A549 (cell line): ENCODE results near the gene CLSTN1. TPM values are rescaled to one million over a fixed set of nuclear protein-coding genes. Genes with fewer than 3 reads are reported as not detected.
A peak's percentile ranks its signal among the peaks of the same experiment; 100 is the strongest.

Source experiments
- ATAC-seq, 2 experiments: fragments of 200-7000 bp in 1 of 2; fragments of >200 bp in 1 of 2; cut with Nextera tagmentation in 1 of 2; cut with Tn5 transposase in 1 of 2; 3 replicates each; pipeline versions ENCODE4 v1.8.0 to v1.9.1; 2018 to 2020; ENCODE audit warnings: mild to moderate bottlenecking in 1 of 2, moderate library complexity in 1 of 2
- CTCF ChIA-PET: fragments of 300-600 bp; sonication (Branson Sonifier 250); formaldehyde crosslinking; extraction: SDS; loops from one replicate; lab custom pipeline; 2021; ENCODE audit warnings: antibody characterized with exemption, inconsistent platforms; lab: Yijun Ruan, JAX
- POLR2A ChIA-PET: fragments of 350-600 bp; formaldehyde crosslinking; extraction: SDS; loops from one replicate; lab custom pipeline; 2021; ENCODE audit warnings: antibody characterized with exemption, inconsistent platforms; lab: Yijun Ruan, JAX
- DNase-seq, 2 experiments: peaks; one replicate each; pipeline versions ENCODE4 v3.0.0 to v3.0.0-alpha.2; 2011 to 2016; ENCODE audit warnings: low read depth in 1 of 2, low spot score in 1 of 2
- FAIRE-seq: peaks from 2 replicates; lab custom pipeline; 2011; peaks lifted over from hg19 to GRCh38; lab: Jason Lieb, UNC
- H3K27ac ChIP-seq, 2 experiments: fragments of >200 bp; sonication (Bioruptor Twin); formaldehyde crosslinking; 3 replicates each; pipeline ENCODE4 v1.5.1; 2016 to 2017
- H3K4me1 ChIP-seq: fragments of >200 bp; sonication (Bioruptor Twin); formaldehyde crosslinking; 3 replicates; pipeline ENCODE4 v1.6.1; 2016
- H3K4me2 ChIP-seq: fragments of >200 bp; sonication (Bioruptor Twin); formaldehyde crosslinking; 3 replicates; pipeline ENCODE4 v1.6.1; 2016
- H3K4me3 ChIP-seq: fragments of >200 bp; sonication (Bioruptor Twin); formaldehyde crosslinking; 3 replicates; pipeline ENCODE4 v1.5.1; 2016
- H3K9me3 ChIP-seq: fragments of >200 bp; sonication (Bioruptor Twin); formaldehyde crosslinking; 3 replicates; pipeline ENCODE4 v1.6.1; 2016
- BHLHE40 ChIP-seq: IDR thresholded peaks from 2 replicates; pipeline ENCODE4 v1.6.1; 2012; ENCODE audit warnings: low read depth, low read length, inconsistent platforms
- CBX2 ChIP-seq: fragments of 200-600 bp; sonication (generic); IDR thresholded peaks from 2 replicates; pipeline ENCODE4 v1.6.1; 2016; ENCODE audit warnings: low read depth, mild to moderate bottlenecking, borderline replicate concordance
- CBX8 ChIP-seq: fragments of 200-600 bp; sonication (generic); IDR thresholded peaks from 2 replicates; pipeline ENCODE4 v1.6.1; 2016
- CHD2 ChIP-seq: fragments of 150-350 bp; IDR thresholded peaks from 2 replicates; pipeline ENCODE4 v1.6.1; 2014; ENCODE audit warnings: low read length; ENCODE audit not compliant: partially characterized antibody
- EP300 ChIP-seq, 2 experiments: fragments of >200 bp; sonication (Bioruptor Twin); formaldehyde crosslinking; IDR thresholded peaks; 2 replicates in 1 of 2; 3 replicates in 1 of 2; pipeline ENCODE4 v1.6.1; 2016 to 2017
- GATA3 ChIP-seq: IDR thresholded peaks from 2 replicates; pipeline ENCODE4 v1.6.1; 2012; ENCODE audit warnings: borderline replicate concordance
- HEYL ChIP-seq: fragments of 250-450 bp; sonication (Bioruptor Pico); IDR thresholded peaks from 2 replicates; pipeline ENCODE4 v1.8.0; 2021; ENCODE audit warnings: mild to moderate bottlenecking, moderate library complexity
- HOXB5 ChIP-seq: fragments of 250-450 bp; sonication (Bioruptor Pico); IDR thresholded peaks from 2 replicates; pipeline ENCODE4 v1.5.0; 2020; ENCODE audit warnings: mild to moderate bottlenecking, moderate library complexity
- JUNB ChIP-seq: fragments of >200 bp; sonication (Bioruptor Twin); formaldehyde crosslinking; IDR thresholded peaks from 2 replicates; pipeline ENCODE4 v1.6.1; 2016
- KDM5A ChIP-seq: fragments of 200-600 bp; sonication (generic); IDR thresholded peaks from 2 replicates; pipeline ENCODE4 v1.6.1; 2016; ENCODE audit warnings: antibody characterized with exemption, mild to moderate bottlenecking
- MAZ ChIP-seq: fragments of 150-350 bp; IDR thresholded peaks from 2 replicates; pipeline ENCODE4 v1.6.1; 2014; ENCODE audit warnings: antibody characterized with exemption, low read depth, low read length, borderline replicate concordance
- MYC ChIP-seq: IDR thresholded peaks from 2 replicates; pipeline ENCODE4 v1.6.1; 2012; ENCODE audit warnings: mild to moderate bottlenecking, inconsistent platforms, low read length, improper control_type of control experiment, borderline replicate concordance
- NFE2L2 ChIP-seq: fragments of 150-350 bp; conservative IDR thresholded peaks from 2 replicates; pipeline ENCODE4 v1.6.1; 2014; ENCODE audit warnings: low read length
- NPAS2 ChIP-seq: fragments of 250-450 bp; sonication (Bioruptor Pico); IDR thresholded peaks from 2 replicates; pipeline ENCODE4 v1.8.0; 2022; ENCODE audit warnings: mild to moderate bottlenecking, moderate library complexity, borderline replicate concordance
- NR3C1 ChIP-seq: fragments of >200 bp; sonication (Bioruptor Twin); formaldehyde crosslinking; IDR thresholded peaks from 3 replicates; pipeline ENCODE4 v1.6.1; 2017
- RAD21 ChIP-seq, 2 experiments: fragments of >200 bp in 1 of 2; sonication (Bioruptor Twin) in 1 of 2; formaldehyde crosslinking in 1 of 2; IDR thresholded peaks in 1 of 2; conservative IDR thresholded peaks in 1 of 2; 2 replicates in 1 of 2; 3 replicates in 1 of 2; pipeline ENCODE4 v1.6.1; 2012 to 2018; ENCODE audit warnings: inconsistent platforms in 1 of 2
- RARB ChIP-seq: fragments of 250-450 bp; sonication (Bioruptor Pico); IDR thresholded peaks from 2 replicates; pipeline ENCODE4 v1.8.0; 2021; ENCODE audit warnings: mild to moderate bottlenecking, moderate library complexity
- RFX5 ChIP-seq: fragments of 450-650 bp; IDR thresholded peaks from 2 replicates; pipeline ENCODE4 v1.7.1; 2014; ENCODE audit warnings: antibody characterized with exemption, mild to moderate bottlenecking, moderate library complexity
- ZC3H11A ChIP-seq: fragments of 450-650 bp; IDR thresholded peaks from 2 replicates; pipeline ENCODE4 v1.6.1; 2014; ENCODE audit warnings: antibody characterized with exemption, mild to moderate bottlenecking
- ZNF302 ChIP-seq: fragments of 250-450 bp; sonication (Bioruptor Pico); IDR thresholded peaks from 2 replicates; pipeline ENCODE4 v1.9.0; 2021; ENCODE audit warnings: inconsistent platforms, mild to moderate bottlenecking, moderate library complexity
- ZSCAN20 ChIP-seq: fragments of 250-450 bp; sonication (Bioruptor Pico); IDR thresholded peaks from 2 replicates; pipeline ENCODE4 v1.8.0; 2022; ENCODE audit warnings: mild to moderate bottlenecking, moderate library complexity
- WGBS: methylation state at CpG from one replicate; pipeline ENCODE4 v1.1.6; 2017; ENCODE audit errors: missing lambda C conversion rate; 5-methylcytosine and 5-hydroxymethylcytosine counted together
- polyA plus RNA-seq, 4 experiments: library from polyadenylated mRNA; depleted of rRNA in 3 of 4; stranded (reverse); fragments of >200 nt; fragmentation: RNase III in 1 of 4; extraction: RNeasy Plus Mini Kit Qiagen cat#74134 plus additional on column Dnase treatment in 1 of 4; gene quantifications; 2 replicates in 3 of 4; 3 replicates in 1 of 4; pipeline ENCODE4 v1.2.3, GENCODE V29; 2011 to 2017
- TF ChIP-seq, protein P1 (sequence below): fragments of >200 bp; sonication (Bioruptor Twin); formaldehyde crosslinking; IDR thresholded peaks from 3 replicates; pipeline ENCODE4 v1.5.1; 2016
- TF ChIP-seq, protein P2 (sequence below): fragments of 150-350 bp; IDR thresholded peaks from 2 replicates; pipeline ENCODE4 v1.6.1; 2014; ENCODE audit warnings: low read depth, mild to moderate bottlenecking, low read length
- TF ChIP-seq, protein P3 (sequence below): IDR thresholded peaks from 2 replicates; pipeline ENCODE4 v1.6.1; 2012
- TF ChIP-seq, protein P4 (sequence below): IDR thresholded peaks from 2 replicates; pipeline ENCODE4 v1.6.1; 2012; ENCODE audit warnings: low read depth, borderline replicate concordance

The CLSTN1 gene
- polyA plus RNA-seq, 2 of the 4 experiments (the other 2 are of a cell fraction), result 27.3 to 56.1 TPM

DNA sequence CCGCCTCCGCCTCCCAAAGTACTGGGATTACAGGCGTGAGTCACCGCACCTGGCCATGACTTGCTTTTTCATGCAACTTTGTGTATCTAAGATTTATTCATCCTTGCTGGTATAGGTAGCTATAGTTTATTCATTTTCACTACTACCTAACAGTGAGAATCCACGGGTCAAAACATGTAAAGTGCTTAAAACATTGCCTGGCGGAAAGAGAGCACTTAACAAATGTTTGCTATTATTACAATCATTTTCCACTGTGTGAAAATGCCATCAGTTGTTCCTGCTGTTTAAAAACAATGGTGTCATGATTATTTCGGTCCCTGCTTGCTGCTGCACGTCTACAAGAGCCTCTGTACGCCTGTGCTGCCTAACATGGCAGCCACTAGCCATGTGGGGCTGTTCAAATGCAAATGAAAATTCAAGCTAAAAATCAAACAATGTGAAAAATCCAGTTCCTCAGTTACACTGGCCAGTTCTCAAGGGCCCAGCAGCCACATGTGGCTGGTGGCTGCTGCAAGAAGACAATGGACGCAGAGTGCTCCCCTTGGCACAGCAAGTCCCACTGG lies 65.1 kb downstream of the CLSTN1 start:
- CTCF ChIA-PET, result no interaction called here
- Histone ChIP-seq H3K4me3 (no peak overlapping the region), H3K4me2 (no peak overlapping the region), H3K9me3 (no peaks in the 10 kb centered on the region)
- FAIRE-seq, result no peak
- WGBS, result 91% methylated on average over 10 of the region's 10 CpGs
- TF ChIP-seq HOXB5 (CRISPR knock-in tag) (no peak), NFE2L2 (0 out of 2 replicates have a peak, but pooled peaks have one; percentile 16), NPAS2 (CRISPR knock-in tag) (no peak)
- TF ChIP-seq, all 56 proteins: peak for 1
- ATAC-seq (no peak), DNase-seq (no peak)
- POLR2A ChIA-PET, result no interaction called here
- H3K4me1 ChIP-seq, result no peaks in the 10 kb centered on the region
- H3K27ac ChIP-seq, result no peak overlapping the region

DNA sequence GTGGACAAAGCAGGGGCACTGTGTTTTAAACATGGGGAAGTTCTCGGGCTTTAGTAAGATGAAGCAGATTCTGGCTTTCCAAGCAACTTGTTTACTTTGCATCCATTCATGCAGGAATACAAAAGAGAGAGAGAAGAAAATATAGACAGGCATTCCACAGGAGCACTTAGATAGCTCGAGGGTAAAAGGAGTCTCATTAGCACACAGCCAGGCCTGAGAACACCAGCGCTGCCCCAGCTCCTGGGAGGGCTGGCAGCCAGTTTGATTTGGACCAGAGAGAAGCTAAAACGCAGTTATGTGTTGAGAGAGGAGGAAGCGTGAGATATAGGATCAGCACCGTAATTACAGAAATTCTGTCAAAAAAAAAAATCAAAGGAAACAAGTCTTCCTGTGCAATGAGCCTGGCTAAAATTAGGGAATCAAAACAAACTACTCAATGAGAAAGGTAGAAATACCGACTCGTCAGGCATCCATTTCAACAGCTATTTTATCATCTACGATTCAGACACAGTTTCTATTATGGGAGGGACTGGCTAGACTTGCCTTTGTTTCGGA lies 68.2 kb downstream of the CLSTN1 start:
- POLR2A ChIA-PET, result no interaction called here
- DNase-seq (no peak), FAIRE-seq (no peak), ATAC-seq (no peak)
- no peak overlapping the region for H3K27ac ChIP-seq
- CTCF ChIA-PET, result interaction anchor here (1.0 to 1.4 kb wide), 2 partner anchors 113 to 129 kb away, joined by 3 to 4 read pairs; no protein-coding TSS in a partner anchor
- H3K9me3 ChIP-seq, result no peaks in the 10 kb centered on the region
- no peak for TF ChIP-seq MAZ
- TF ChIP-seq CHD2, result no peak
- TF ChIP-seq MYC, result no peak
- no peak for TF ChIP-seq CBX2
- TF ChIP-seq NFE2L2, result no peak
- TF ChIP-seq GATA3, result no peak
- TF ChIP-seq, protein P1, sequence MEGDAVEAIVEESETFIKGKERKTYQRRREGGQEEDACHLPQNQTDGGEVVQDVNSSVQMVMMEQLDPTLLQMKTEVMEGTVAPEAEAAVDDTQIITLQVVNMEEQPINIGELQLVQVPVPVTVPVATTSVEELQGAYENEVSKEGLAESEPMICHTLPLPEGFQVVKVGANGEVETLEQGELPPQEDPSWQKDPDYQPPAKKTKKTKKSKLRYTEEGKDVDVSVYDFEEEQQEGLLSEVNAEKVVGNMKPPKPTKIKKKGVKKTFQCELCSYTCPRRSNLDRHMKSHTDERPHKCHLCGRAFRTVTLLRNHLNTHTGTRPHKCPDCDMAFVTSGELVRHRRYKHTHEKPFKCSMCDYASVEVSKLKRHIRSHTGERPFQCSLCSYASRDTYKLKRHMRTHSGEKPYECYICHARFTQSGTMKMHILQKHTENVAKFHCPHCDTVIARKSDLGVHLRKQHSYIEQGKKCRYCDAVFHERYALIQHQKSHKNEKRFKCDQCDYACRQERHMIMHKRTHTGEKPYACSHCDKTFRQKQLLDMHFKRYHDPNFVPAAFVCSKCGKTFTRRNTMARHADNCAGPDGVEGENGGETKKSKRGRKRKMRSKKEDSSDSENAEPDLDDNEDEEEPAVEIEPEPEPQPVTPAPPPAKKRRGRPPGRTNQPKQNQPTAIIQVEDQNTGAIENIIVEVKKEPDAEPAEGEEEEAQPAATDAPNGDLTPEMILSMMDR, result no peak
- no peak for TF ChIP-seq JUNB
- TF ChIP-seq, protein P2, sequence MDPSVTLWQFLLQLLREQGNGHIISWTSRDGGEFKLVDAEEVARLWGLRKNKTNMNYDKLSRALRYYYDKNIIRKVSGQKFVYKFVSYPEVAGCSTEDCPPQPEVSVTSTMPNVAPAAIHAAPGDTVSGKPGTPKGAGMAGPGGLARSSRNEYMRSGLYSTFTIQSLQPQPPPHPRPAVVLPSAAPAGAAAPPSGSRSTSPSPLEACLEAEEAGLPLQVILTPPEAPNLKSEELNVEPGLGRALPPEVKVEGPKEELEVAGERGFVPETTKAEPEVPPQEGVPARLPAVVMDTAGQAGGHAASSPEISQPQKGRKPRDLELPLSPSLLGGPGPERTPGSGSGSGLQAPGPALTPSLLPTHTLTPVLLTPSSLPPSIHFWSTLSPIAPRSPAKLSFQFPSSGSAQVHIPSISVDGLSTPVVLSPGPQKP, result no peak
- TF ChIP-seq NR3C1, result no peak
- no peak overlapping the region for H3K4me2 ChIP-seq
- 89% methylated on average over 10 of the region's 10 CpGs for WGBS
- no peaks in the 10 kb centered on the region for H3K4me1 ChIP-seq
- no peak overlapping the region for H3K4me3 ChIP-seq

DNA sequence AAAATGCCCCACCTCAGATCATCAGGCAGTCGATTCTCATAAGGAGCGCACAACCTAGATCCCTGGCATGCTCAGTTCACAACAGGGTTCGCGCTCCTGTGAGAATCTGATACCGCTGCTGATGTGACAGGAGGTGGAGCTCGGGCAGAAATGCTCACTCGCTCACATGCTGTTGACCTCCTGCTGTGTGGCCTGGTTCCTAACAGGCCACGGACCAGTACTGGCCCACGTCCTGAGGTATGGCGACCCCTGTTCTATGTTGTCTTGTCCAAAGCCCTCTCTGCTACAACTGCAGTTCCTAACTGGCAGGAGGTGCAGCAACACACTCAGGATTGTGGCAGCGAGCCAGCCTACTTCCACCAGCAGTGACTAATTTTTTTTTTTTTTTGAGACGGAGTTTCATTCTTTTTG lies 70.6 kb downstream of the CLSTN1 start:
- POLR2A ChIA-PET, result no interaction called here
- CTCF ChIA-PET, result no interaction called here
- no peak for TF ChIP-seq ZNF302
- no peak for TF ChIP-seq RAD21 (conservative IDR thresholded peaks at IDR 0.05 in 1 of 2, IDR thresholded peaks at IDR 0.05 in 1 of 2)
- TF ChIP-seq, protein P3, sequence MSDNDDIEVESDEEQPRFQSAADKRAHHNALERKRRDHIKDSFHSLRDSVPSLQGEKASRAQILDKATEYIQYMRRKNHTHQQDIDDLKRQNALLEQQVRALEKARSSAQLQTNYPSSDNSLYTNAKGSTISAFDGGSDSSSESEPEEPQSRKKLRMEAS, result no peak
- TF ChIP-seq BHLHE40, result no peak
- TF ChIP-seq, protein P4, sequence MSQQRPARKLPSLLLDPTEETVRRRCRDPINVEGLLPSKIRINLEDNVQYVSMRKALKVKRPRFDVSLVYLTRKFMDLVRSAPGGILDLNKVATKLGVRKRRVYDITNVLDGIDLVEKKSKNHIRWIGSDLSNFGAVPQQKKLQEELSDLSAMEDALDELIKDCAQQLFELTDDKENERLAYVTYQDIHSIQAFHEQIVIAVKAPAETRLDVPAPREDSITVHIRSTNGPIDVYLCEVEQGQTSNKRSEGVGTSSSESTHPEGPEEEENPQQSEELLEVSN, result no peak
- no peak for TF ChIP-seq EP300 (IDR thresholded peaks at IDR 0.05)
- TF ChIP-seq CBX8, result no peak
- TF ChIP-seq, protein P1, result no peak
- no peak for TF ChIP-seq ZC3H11A
- TF ChIP-seq, protein P2, result no peak
- TF ChIP-seq KDM5A, result no peak
- TF ChIP-seq HEYL (CRISPR knock-in tag), result no peak
- no peak for TF ChIP-seq RARB (CRISPR knock-in tag)
- no peak for TF ChIP-seq GATA3
- TF ChIP-seq ZSCAN20, result no peak
- TF ChIP-seq CBX2, result no peak
- no peak for TF ChIP-seq RFX5
- TF ChIP-seq CHD2, result no peak
- Histone ChIP-seq H3K27ac (no peak overlapping the region), H3K4me1 (no peaks in the 10 kb centered on the region), H3K9me3 (no peaks in the 10 kb centered on the region), H3K4me2 (no peak overlapping the region), H3K4me3 (no peak overlapping the region)
- FAIRE-seq, result no peak
- WGBS, result 90% methylated on average over 10 of the region's 12 CpGs
- no peak for DNase-seq
- peak in 1 of 2 experiments; percentile 23; a peak in 1 of 6 replicates for ATAC-seq
